Nephron progenitor cell (in vitro differentiated cells): Measurements from ENCODE around the gene NDST1.
A peak's percentile ranks its signal among the peaks of the same experiment; 100 is the strongest.

Experiments
- DNase-seq: peaks from one replicate; pipeline ENCODE4 v3.0.0; 2021
- H3K27ac Mint-ChIP-seq: 2 replicates; pipeline ENCODE4 v1.8.0; 2021; ENCODE audit warnings: mild to moderate bottlenecking, moderate library complexity, mixed read lengths
- H3K27me3 Mint-ChIP-seq: 2 replicates; pipeline ENCODE4 v1.8.0; 2021; ENCODE audit warnings: mild to moderate bottlenecking, low read depth, mixed read lengths; ENCODE audit not compliant: poor library complexity
- H3K36me3 Mint-ChIP-seq: 2 replicates; pipeline ENCODE4 v1.8.0; 2021; ENCODE audit warnings: low read depth, mixed read lengths
- H3K4me1 Mint-ChIP-seq: 2 replicates; pipeline ENCODE4 v1.8.0; 2021; ENCODE audit warnings: mixed read lengths
- H3K4me3 Mint-ChIP-seq: 2 replicates; pipeline ENCODE4 v1.8.0; 2021; ENCODE audit warnings: mild to moderate bottlenecking, moderate library complexity, mixed read lengths
- H3K9me3 Mint-ChIP-seq: 2 replicates; pipeline ENCODE4 v1.8.0; 2021; ENCODE audit warnings: mild to moderate bottlenecking, moderate library complexity, mixed read lengths
- CTCF ChIP-seq: fragments of 200-600 bp; sonication (generic); IDR thresholded peaks from 2 replicates; pipeline ENCODE4 v1.5.0; 2021; ENCODE audit warnings: antibody characterized with exemption

The NDST1 gene

GRCh38 chr5:150550286-150550685 is 42.4 kb downstream of the NDST1 start:
- H3K9me3 Mint-ChIP-seq, result no peaks in the 10 kb centered on the region
- peaks cover 54% of the 10 kb centered on the region for H3K36me3 Mint-ChIP-seq
- H3K27me3 Mint-ChIP-seq, result peaks cover 2% of the 10 kb centered on the region
- no peak for TF ChIP-seq CTCF
- H3K4me3 Mint-ChIP-seq, result no peak overlapping the region
- no peak overlapping the region for H3K27ac Mint-ChIP-seq
- no peak for DNase-seq
- no peaks in the 10 kb centered on the region for H3K4me1 Mint-ChIP-seq

DNA sequence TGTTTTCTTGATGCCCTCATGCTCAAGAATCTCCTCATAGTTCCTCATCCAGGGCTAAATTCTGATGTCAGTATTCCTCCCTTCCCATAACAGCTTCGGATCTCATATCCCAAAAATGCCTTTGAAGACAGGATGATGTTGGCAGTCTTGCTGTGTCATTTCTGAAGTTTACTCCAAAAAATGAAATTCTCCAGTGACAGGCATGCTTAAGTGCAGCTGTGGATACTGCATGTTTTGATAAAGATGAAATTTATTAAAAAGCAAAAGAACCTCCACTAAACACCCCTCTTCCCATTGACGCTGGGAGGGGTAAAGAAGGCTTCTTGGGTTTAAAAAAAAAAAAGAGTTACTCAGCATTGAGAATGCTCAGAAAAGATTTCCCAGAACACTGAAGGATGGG is 43.1 kb downstream of the NDST1 start:
- Mint-ChIP-seq H3K4me3 (no peak overlapping the region), H3K9me3 (no peaks in the 10 kb centered on the region), H3K27me3 (peaks cover 2% of the 10 kb centered on the region), H3K27ac (peak overlapping the region; percentile 42), H3K4me1 (no peaks in the 10 kb centered on the region), H3K36me3 (peaks cover 47% of the 10 kb centered on the region)
- no peak for DNase-seq
- no peak for TF ChIP-seq CTCF

GRCh38 chr5:150553402-150553801 is 45.5 kb downstream of the NDST1 start:
- Mint-ChIP-seq H3K4me3 (no peak overlapping the region), H3K9me3 (no peaks in the 10 kb centered on the region), H3K27ac (no peak overlapping the region), H3K36me3 (peaks cover 43% of the 10 kb centered on the region), H3K27me3 (no peaks in the 10 kb centered on the region), H3K4me1 (peaks cover 11% of the 10 kb centered on the region)
- no peak for DNase-seq
- no peak for TF ChIP-seq CTCF

DNA sequence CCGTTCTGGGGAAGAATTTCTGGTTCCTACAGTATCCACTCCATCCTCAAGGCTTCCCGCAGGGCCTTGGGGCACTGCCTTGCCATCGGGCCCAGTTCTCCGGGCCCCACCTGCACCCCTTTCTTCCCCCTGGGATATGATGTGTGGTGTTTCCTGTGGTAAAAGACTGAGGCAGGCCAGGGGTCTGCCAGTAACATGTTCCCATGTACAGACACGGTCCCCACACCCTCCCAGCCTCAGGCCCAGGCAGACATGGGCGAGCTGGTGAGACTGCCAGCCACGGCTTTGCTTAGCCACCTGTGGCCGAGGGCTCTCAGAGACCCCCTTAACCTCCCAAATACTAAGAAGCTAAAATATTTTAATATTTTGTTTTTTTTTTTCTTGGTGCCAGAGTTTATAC is 46.0 kb downstream of the NDST1 start:
- no peak for TF ChIP-seq CTCF
- H3K27ac Mint-ChIP-seq, result no peak overlapping the region
- no peak for DNase-seq

DNA sequence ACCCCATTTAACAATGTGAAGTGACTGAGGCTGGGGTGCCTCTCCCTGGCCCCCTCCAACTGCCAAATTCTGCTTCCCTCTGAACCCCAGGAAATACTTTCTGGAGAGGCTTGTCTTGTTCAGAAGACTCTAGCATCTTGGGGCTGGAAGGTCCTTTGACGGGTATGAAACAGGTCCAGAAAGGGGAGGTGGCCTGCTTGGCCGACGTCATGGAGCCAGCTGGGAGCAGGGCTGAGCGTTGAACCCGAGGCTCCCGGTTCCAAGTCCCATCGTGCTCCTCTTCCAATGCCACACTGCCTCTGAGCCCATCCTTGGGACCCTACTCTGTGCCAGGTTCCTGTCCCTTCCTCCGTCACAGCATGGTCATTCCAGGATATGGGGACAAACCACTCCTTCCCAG is 46.9 kb downstream of the NDST1 start:
- DNase-seq, result no peak
- no peak overlapping the region for H3K4me3 Mint-ChIP-seq
- H3K4me1 Mint-ChIP-seq, result peaks cover 12% of the 10 kb centered on the region
- TF ChIP-seq CTCF, result no peak
- peaks cover 33% of the 10 kb centered on the region for H3K36me3 Mint-ChIP-seq
- H3K27ac Mint-ChIP-seq, result peak overlapping the region; percentile 54
- no peaks in the 10 kb centered on the region for H3K27me3 Mint-ChIP-seq
- no peaks in the 10 kb centered on the region for H3K9me3 Mint-ChIP-seq

More for the DNA sequence above, 46.0 kb downstream of the NDST1 start:
- H3K36me3 Mint-ChIP-seq, result peaks cover 43% of the 10 kb centered on the region
- no peaks in the 10 kb centered on the region for H3K27me3 Mint-ChIP-seq
- H3K4me1 Mint-ChIP-seq, result peaks cover 11% of the 10 kb centered on the region
- H3K4me3 Mint-ChIP-seq, result no peak overlapping the region
- H3K9me3 Mint-ChIP-seq, result no peaks in the 10 kb centered on the region

DNA sequence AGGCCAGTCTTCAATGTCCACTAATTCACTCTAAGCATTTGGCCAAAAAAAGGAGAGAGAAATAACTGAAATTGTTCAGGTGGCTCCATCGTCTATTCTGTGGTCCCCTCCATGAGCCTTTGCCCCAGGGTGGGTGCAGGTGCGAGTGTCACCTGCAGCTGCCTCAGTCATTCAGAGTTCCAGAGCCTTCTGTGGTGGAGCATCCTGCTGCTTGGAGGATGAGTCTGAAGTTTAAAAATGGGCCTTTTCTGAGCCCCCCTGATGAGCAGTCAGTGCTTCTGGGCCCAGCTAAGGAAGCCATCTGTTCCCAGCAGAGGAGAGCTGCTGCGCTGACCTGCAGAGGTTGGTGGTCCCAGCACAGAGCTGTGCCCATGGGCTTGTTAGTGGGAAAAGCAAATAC is 48.2 kb downstream of the NDST1 start:
- H3K27ac Mint-ChIP-seq, result no peak overlapping the region
- no peak for DNase-seq
- no peak overlapping the region for H3K4me3 Mint-ChIP-seq
- H3K9me3 Mint-ChIP-seq, result no peaks in the 10 kb centered on the region
- no peaks in the 10 kb centered on the region for H3K27me3 Mint-ChIP-seq
- TF ChIP-seq CTCF, result no peak
- H3K4me1 Mint-ChIP-seq, result peaks cover 22% of the 10 kb centered on the region
- peaks cover 22% of the 10 kb centered on the region for H3K36me3 Mint-ChIP-seq
